IPS-NIHi7 (cell line): Measurements from ENCODE around the gene RHOH.

ENCODE experiments used
- DNase-seq: peaks from one replicate; pipeline ENCODE4 v3.0.0; 2012; ENCODE audit warnings: mixed read lengths; ENCODE audit errors: extremely low spot score

The RHOH gene

GRCh38 chr4:40238008-40238699 is 41.3 kb downstream of the RHOH start:
- DNase-seq = no peak

GRCh38 chr4:40238700-40239548 is 42.1 kb downstream of the RHOH start:
- peak; percentile 52 for DNase-seq

- DNase-seq = no peak
Measured at GRCh38 chr4:40240040-40240653, 43.3 kb downstream of the RHOH start.

- no peak for DNase-seq
Measured at GRCh38 chr4:40241026-40241425, 44.2 kb downstream of the RHOH start.

GRCh38 chr4:40241941-40242340 is 45.1 kb downstream of the RHOH start:
- no peak for DNase-seq

GRCh38 chr4:40243386-40243948 is 46.6 kb downstream of the RHOH start:
- no peak for DNase-seq

GRCh38 chr4:40244606-40245005 is 47.8 kb downstream of the RHOH start:
- DNase-seq = no peak

GRCh38 chr4:40245550-40245949 is 48.7 kb downstream of the RHOH start:
- DNase-seq = no peak

GRCh38 chr4:40246011-40246900 is 49.4 kb downstream of the RHOH start:
- DNase-seq = peak; percentile 26

- DNase-seq = no peak
Measured at GRCh38 chr4:40246938-40247337, 50.1 kb downstream of the RHOH start.

GRCh38 chr4:40247350-40247749 is 50.5 kb downstream of the RHOH start:
- no peak for DNase-seq

GRCh38 chr4:40251366-40251765 is 54.5 kb downstream of the RHOH start:
- DNase-seq = no peak

- DNase-seq = no peak
Measured at GRCh38 chr4:40253906-40254305, 57.1 kb downstream of the RHOH start.

GRCh38 chr4:40254608-40255392 is 58.0 kb downstream of the RHOH start:
- no peak for DNase-seq

- no peak for DNase-seq
Measured at GRCh38 chr4:40255393-40256281, 58.8 kb downstream of the RHOH start.

GRCh38 chr4:40256329-40256728 is 59.5 kb downstream of the RHOH start:
- DNase-seq = no peak

GRCh38 chr4:40256817-40257216 is 60.0 kb downstream of the RHOH start:
- no peak for DNase-seq

GRCh38 chr4:40258627-40259026 is 61.8 kb downstream of the RHOH start:
- no peak for DNase-seq

GRCh38 chr4:40261231-40262076 is 64.6 kb downstream of the RHOH start:
- no peak for DNase-seq
